Neuronal stem cell (in vitro differentiated cells): ENCODE measurements around the gene MEIS2.

Experiments
- DNase-seq: peaks from one replicate; pipeline ENCODE4 v3.0.0-alpha.2; 2013; ENCODE audit warnings: low spot score
- H2AFZ ChIP-seq: one replicate; pipeline ENCODE4 v1.6.1; 2013; ENCODE audit warnings: mild to moderate bottlenecking, low read length, inconsistent platforms
- H2AK5ac ChIP-seq: 2 replicates; pipeline ENCODE4 v1.6.1; 2013; ENCODE audit warnings: low read depth, mild to moderate bottlenecking, inconsistent platforms, low read length, moderate library complexity, mixed read lengths
- H2BK120ac ChIP-seq: 2 replicates; pipeline ENCODE4 v1.6.1; 2013; ENCODE audit warnings: low read depth, mild to moderate bottlenecking, inconsistent platforms, low read length, moderate library complexity, mixed read lengths
- H2BK12ac ChIP-seq: one replicate; pipeline ENCODE4 v1.6.1; 2013; ENCODE audit warnings: low read length, inconsistent platforms
- H2BK15ac ChIP-seq: 2 replicates; pipeline ENCODE4 v1.6.1; 2013; ENCODE audit warnings: mild to moderate bottlenecking, low read length, inconsistent platforms, mixed read lengths
- H2BK5ac ChIP-seq: one replicate; pipeline ENCODE4 v1.6.1; 2013; ENCODE audit warnings: inconsistent platforms, mild to moderate bottlenecking, low read length, moderate library complexity
- H3K14ac ChIP-seq: one replicate; pipeline ENCODE4 v1.6.1; 2013; ENCODE audit warnings: low read length, inconsistent platforms
- H3K18ac ChIP-seq: 2 replicates; pipeline ENCODE4 v1.6.1; 2013; ENCODE audit warnings: low read length, inconsistent platforms
- H3K23ac ChIP-seq: 2 replicates; pipeline ENCODE4 v1.6.1; 2013; ENCODE audit warnings: low read depth, mild to moderate bottlenecking, mixed read lengths, low read length, inconsistent platforms; ENCODE audit not compliant: poor library complexity
- H3K27ac ChIP-seq: replicated peaks from 3 replicates; pipeline ENCODE4 v1.5.1; 2013; ENCODE audit warnings: low read length, inconsistent platforms
- H3K27me3 ChIP-seq, 3 experiments: 2 replicates each; pipeline ENCODE4 v1.6.1; 2013; ENCODE audit warnings: low read length in 3 of 3, mild to moderate bottlenecking in 2 of 3, inconsistent platforms in 1 of 3, low read depth in 1 of 3, mixed read lengths in 1 of 3, moderate library complexity in 1 of 3; ENCODE audit not compliant: control insufficient read depth in 3 of 3, insufficient read depth in 3 of 3
- H3K36me3 ChIP-seq, 2 donors: replicated peaks in 1 of 2; 2 replicates each; pipeline ENCODE4 v1.6.1; 2013; ENCODE audit warnings: low read length in 2 of 2; ENCODE audit not compliant: control insufficient read depth in 2 of 2, insufficient read depth in 2 of 2
- H3K4ac ChIP-seq: 2 replicates; pipeline ENCODE4 v1.6.1; 2013; ENCODE audit warnings: inconsistent platforms, mild to moderate bottlenecking, low read length, moderate library complexity
- H3K4me1 ChIP-seq, 2 donors: 1 replicate in 1 of 2; 2 replicates in 1 of 2; pipeline ENCODE4 v1.6.1; 2013; ENCODE audit warnings: low read length in 2 of 2, low read depth in 1 of 2; ENCODE audit not compliant: control insufficient read depth in 2 of 2, insufficient read depth in 1 of 2
- H3K4me2 ChIP-seq: one replicate; pipeline ENCODE4 v1.6.1; 2013; ENCODE audit warnings: mild to moderate bottlenecking, low read length, inconsistent platforms; ENCODE audit not compliant: insufficient read depth, poor library complexity, severe bottlenecking
- H3K4me3 ChIP-seq, 2 donors: 2 replicates each; pipeline ENCODE4 v1.5.1; 2013; ENCODE audit warnings: low read length in 2 of 2, mild to moderate bottlenecking in 2 of 2, inconsistent platforms in 1 of 2, moderate library complexity in 1 of 2
- H3K79me1 ChIP-seq: one replicate; pipeline ENCODE4 v1.6.1; 2013; ENCODE audit warnings: low read depth, mild to moderate bottlenecking, inconsistent platforms, low read length, moderate library complexity
- H3K9ac ChIP-seq: one replicate; pipeline ENCODE4 v1.6.1; 2013; ENCODE audit warnings: mild to moderate bottlenecking, low read depth, low read length, inconsistent platforms; ENCODE audit not compliant: poor library complexity
- H3K9me3 ChIP-seq, 2 donors: replicated peaks in 1 of 2; 2 replicates each; pipeline versions ENCODE3 to v1.6.1; 2013; ENCODE audit warnings: low read length in 2 of 2, mild to moderate bottlenecking in 2 of 2, inconsistent platforms in 1 of 2, low read depth in 1 of 2, mixed read lengths in 1 of 2, moderate library complexity in 1 of 2; ENCODE audit not compliant: control insufficient read depth in 2 of 2, insufficient read depth in 1 of 2
- H4K8ac ChIP-seq: one replicate; pipeline ENCODE4 v1.6.1; 2013; ENCODE audit warnings: low read depth, mild to moderate bottlenecking, inconsistent platforms, low read length, moderate library complexity
- H4K91ac ChIP-seq: one replicate; pipeline ENCODE4 v1.6.1; 2013; ENCODE audit warnings: low read length, low read depth, mild to moderate bottlenecking, inconsistent platforms; ENCODE audit not compliant: poor library complexity
- WGBS, 2 donors: extraction: QIAGEN DNeasy Blood & Tissue Kit; methylation state at CpG; one replicate each; pipeline ENCODE4 v1.1.7; 2013; ENCODE audit warnings: missing lambda C conversion rate in 2 of 2, mixed read lengths in 1 of 2; ENCODE audit not compliant: insufficient read length in 2 of 2, insufficient replicate concordance in 1 of 2; ENCODE audit errors: extremely low coverage in 2 of 2; 5-methylcytosine and 5-hydroxymethylcytosine counted together

Gene MEIS2

GRCh38 chr15:37037850-37038715 lies 62.3 kb downstream of the MEIS2 start:
- Histone ChIP-seq H3K36me3 (peaks cover 1 to 25% of the 10 kb centered on the region in 2 donors), H3K4me2 (no peak overlapping the region), H2BK120ac (no peak overlapping the region), H2AK5ac (no peak overlapping the region), H4K8ac (no peak overlapping the region), H3K27ac (peak overlapping the region; percentile 21), H3K9ac (no peak overlapping the region), H2BK5ac (no peak overlapping the region), H3K4ac (no peak overlapping the region), H3K23ac (no peak overlapping the region), H2AFZ (no peak overlapping the region), H3K4me3 (no peak overlapping the region), H3K14ac (no peak overlapping the region), H3K4me1 (peaks cover 6 to 42% of the 10 kb centered on the region in 2 donors), H4K91ac (no peak overlapping the region), H2BK12ac (no peak overlapping the region), H3K27me3 (no peaks in the 10 kb centered on the region), H3K79me1 (no peaks in the 10 kb centered on the region), H3K18ac (no peak overlapping the region), H3K9me3 (no peaks in the 10 kb centered on the region), H2BK15ac (no peak overlapping the region)
- WGBS, 2 donors, result no CpG with 5 or more reads among the region's 7 CpGs
- no peak for DNase-seq

- no peak overlapping the region for H2AK5ac ChIP-seq
- H2BK120ac ChIP-seq, result no peak overlapping the region
- H2BK12ac ChIP-seq, result no peak overlapping the region
- no peak overlapping the region for H3K9ac ChIP-seq
- no peak overlapping the region for H2BK15ac ChIP-seq
- no peaks in the 10 kb centered on the region for H3K9me3 ChIP-seq
- no peak overlapping the region for H2AFZ ChIP-seq
- H3K4me3 ChIP-seq, result no peak overlapping the region
- no peak overlapping the region for H3K23ac ChIP-seq
- H3K14ac ChIP-seq, result no peak overlapping the region
- H3K27ac ChIP-seq, result no peak overlapping the region
- H3K4ac ChIP-seq, result no peak overlapping the region
- peaks cover 11 to 46% of the 10 kb centered on the region in 2 donors for H3K4me1 ChIP-seq
- H4K8ac ChIP-seq, result no peak overlapping the region
- H3K4me2 ChIP-seq, result no peak overlapping the region
- no peaks in the 10 kb centered on the region for H3K27me3 ChIP-seq
- DNase-seq, result no peak
- H2BK5ac ChIP-seq, result no peak overlapping the region
- no CpG with 5 or more reads among the region's 7 CpGs for WGBS, 2 donors
- no peak overlapping the region for H3K18ac ChIP-seq
- peaks cover 1 to 29% of the 10 kb centered on the region in 2 donors for H3K36me3 ChIP-seq
- no peak overlapping the region for H4K91ac ChIP-seq
- H3K79me1 ChIP-seq, result no peaks in the 10 kb centered on the region
Measured at GRCh38 chr15:37037071-37037655, 63.2 kb downstream of the MEIS2 start.

GRCh38 chr15:37034835-37035748 lies 65.3 kb downstream of the MEIS2 start:
- Histone ChIP-seq H2BK15ac (no peak overlapping the region), H3K27me3 (no peaks in the 10 kb centered on the region), H2BK12ac (no peak overlapping the region), H3K4ac (no peak overlapping the region), H3K9ac (no peak overlapping the region), H3K4me3 (no peak overlapping the region), H3K9me3 (no peaks in the 10 kb centered on the region), H4K91ac (no peak overlapping the region), H2BK5ac (no peak overlapping the region), H2AFZ (no peak overlapping the region), H3K27ac (peak overlapping the region; percentile 63), H3K23ac (no peak overlapping the region), H2AK5ac (peak overlapping the region; percentile 49), H2BK120ac (no peak overlapping the region), H3K14ac (no peak overlapping the region), H3K18ac (no peak overlapping the region), H3K4me1 (peaks cover 11 to 38% of the 10 kb centered on the region in 2 donors), H4K8ac (no peak overlapping the region), H3K4me2 (no peak overlapping the region), H3K79me1 (no peaks in the 10 kb centered on the region), H3K36me3 (peaks cover 0 to 31% of the 10 kb centered on the region in 2 donors)
- WGBS, 2 donors, result no CpG with 5 or more reads among the region's 10 CpGs
- DNase-seq, result no peak
